Measurements from ENCODE around the gene SLC34A3.

DNA sequence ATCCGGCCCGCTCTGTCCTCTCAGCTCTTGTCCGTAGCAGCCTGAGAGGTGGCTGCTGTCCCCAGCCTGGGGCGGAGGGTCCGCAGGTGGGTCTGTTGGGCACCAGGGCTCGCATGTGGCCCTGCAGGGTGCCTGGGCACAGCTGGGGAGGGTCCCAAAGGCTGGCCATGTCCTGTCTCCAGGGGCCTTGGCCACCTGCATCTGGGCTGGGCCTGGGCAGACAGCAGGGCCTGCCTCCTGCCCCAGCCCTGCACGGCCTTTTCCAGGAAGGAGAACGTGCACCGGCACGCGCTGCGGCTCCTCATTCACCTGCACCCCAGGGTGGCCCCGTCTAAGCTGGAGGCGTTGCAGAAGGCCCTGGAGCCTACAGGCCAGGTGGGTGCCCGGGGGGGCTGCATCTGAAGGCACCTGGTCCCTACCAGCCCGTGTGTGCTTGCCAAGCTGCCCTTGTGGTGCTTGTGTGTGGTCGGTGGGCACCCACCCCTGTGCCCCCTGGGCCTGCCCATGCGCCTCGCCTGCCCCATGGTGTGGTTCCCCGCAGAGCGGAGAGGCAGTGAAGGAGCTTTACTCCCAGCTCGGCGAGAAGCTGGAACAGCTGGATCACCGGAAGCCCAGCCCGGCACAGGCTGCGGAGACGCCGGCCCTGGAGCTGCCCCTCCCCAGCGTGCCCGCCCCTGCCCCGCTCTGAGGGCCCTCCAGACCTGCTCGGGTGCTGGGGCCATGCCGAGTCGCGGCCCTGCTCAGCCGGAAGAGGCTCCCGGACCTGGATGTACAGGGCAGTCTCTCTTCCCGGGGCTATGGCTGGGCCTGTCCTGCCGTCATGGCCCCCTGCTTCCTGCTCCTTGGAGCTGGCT is 41.8 kb downstream of the SLC34A3 start:
- no peak for TF ChIP-seq CTCF (IDR thresholded peaks at IDR 0.05; ENCODE audit: insufficient read depth, low read depth, low read length)
- no peak for TF ChIP-seq EZH2 (IDR thresholded peaks at IDR 0.05; ENCODE audit: insufficient read depth, low read length)
